Effector CD4-positive, alpha-beta T cell (primary cell): ENCODE measurements around the gene PIN1.

Source experiments
- DNase-seq: peaks from one replicate; pipeline ENCODE4 v3.0.0-alpha.2; 2020

The PIN1 gene

DNA sequence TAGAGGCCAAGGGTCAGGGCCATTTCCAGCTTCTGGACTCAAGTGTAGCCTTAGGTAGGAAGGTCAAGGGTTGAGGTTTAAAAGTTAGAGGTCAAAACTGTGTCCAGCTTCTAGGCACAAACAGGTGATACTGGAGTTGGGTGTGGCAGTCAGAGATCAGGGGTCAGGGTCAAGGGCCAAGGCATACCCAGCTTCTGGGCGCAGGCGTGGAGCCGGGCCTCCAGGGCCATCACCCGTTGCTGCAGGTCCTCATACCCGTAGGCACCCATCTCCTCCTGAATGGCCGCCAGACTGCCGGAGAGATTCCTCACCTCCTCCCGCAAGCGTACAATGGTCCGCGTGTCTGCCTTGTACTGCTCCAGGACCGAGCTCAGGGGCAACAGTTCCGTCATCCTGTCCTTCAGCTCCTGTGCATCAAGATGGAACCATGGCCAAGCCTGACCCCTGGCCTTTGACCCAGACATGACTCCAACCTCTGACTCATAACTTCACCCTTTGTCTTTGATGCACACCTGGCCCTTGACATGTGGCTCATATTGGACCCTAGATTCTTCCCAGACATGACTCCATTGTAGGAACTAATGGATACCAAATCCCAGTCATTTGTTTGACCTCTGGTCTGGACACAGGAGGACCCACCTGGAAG lies 22.1 kb downstream of the PIN1 start:
- DNase-seq, result no peak

DNA sequence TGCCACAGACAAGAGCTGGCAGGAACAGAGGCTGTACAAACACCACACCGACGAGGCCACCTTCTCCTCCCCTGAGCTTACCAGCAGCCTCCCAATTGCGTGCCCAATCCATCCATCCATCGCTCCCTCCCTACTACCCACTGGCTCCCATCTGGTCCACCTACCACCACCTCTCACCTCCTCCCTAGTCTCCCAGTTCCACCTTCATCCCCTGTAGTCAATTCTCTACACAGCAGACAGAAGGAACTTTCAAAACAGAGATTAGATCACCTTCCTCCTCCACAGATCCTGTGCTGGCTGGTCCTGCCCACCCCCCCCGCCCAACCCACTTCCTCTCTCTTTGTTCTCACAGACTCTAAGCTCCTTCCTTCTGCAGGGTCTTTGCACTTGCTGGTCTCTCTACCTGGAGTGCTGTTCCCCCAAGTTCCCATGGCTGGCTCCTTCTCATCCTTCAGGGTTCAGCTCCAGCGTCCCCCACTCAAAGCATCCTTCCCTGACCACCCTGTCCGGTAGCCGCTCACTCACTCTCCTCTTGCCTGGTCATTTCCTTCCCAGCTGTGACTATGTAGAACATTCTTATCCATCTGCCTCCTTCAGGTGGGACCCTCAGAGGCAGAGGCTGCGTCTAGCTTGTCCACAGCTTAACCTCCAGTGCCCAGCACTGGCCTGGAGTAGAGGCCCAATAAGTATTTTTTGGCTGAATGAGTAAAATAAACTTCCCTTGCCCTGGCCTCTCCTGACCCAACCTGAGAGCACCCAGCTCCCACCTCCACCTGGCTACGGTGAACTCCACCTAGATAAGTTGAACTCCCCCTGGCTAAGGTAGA lies 23.0 kb downstream of the PIN1 start:
- no peak for DNase-seq

GRCh38 chr19:9858766-9859165 lies 23.6 kb downstream of the PIN1 start:
- DNase-seq, result no peak

DNA sequence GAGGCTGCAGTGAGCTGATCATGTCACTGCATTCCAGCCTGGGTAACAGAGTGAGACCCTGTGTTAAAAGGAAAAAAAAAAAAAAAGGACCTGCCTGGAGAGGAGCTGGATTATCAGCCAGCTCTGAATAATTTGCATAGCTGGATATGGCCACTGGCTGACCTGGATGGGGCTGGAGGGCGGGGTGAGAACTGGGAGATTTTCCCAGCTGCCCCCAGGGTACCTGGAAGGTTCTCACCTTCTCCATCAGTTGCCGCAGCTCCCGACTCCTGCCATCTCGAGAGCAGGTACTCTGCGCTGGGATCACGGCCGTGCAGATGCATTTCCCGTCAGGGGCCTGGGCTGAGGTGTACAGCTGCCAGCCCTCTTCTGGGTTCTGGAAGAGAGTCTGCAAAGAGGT lies 25.3 kb downstream of the PIN1 start:
- no peak for DNase-seq

DNA sequence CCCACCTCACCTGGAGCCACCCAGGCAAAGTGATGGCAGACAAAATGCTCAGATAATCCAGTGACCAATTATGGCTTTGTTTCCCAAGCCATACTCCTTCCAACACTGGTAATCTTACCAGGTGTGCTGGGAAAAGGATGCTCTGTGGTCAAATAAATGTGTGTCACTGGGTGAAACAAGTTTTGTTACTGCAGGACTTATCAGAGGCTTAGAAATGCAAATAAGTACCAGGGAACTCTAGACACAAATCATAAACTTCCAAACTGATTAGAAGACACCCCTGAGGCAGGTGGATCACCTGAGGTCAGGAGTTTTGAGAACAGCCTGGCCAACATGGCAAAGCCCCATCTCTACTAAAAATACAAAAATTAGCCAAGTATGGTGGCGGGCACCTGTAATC lies 26.4 kb downstream of the PIN1 start:
- DNase-seq, result no peak

- DNase-seq, result no peak
Observed at GRCh38 chr19:9862938-9863337, 27.8 kb downstream of the PIN1 start.

DNA sequence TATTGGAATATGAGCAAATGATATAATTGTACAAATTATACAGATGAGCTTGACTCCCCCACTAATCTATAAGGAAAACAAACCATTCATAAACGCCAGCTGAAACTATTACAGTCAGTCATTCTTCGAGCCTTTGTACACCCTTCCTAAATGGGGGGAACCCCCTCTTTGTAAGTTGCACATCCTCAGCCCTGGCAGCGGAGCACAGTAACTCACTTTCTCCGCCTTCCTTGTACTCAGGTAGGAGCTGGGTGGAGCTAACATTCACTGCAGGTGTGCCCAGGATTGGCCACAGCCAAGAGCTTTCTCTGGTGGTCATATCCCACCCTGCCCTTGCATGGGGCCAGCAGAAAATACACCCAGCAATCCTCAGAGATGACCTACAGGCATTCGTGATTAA lies 28.6 kb downstream of the PIN1 start:
- DNase-seq, result no peak

GRCh38 chr19:9865732-9866501 lies 30.8 kb downstream of the PIN1 start:
- peak; percentile 23 for DNase-seq

- no peak for DNase-seq
Observed at GRCh38 chr19:9868983-9869617, 34.0 kb downstream of the PIN1 start.

DNA sequence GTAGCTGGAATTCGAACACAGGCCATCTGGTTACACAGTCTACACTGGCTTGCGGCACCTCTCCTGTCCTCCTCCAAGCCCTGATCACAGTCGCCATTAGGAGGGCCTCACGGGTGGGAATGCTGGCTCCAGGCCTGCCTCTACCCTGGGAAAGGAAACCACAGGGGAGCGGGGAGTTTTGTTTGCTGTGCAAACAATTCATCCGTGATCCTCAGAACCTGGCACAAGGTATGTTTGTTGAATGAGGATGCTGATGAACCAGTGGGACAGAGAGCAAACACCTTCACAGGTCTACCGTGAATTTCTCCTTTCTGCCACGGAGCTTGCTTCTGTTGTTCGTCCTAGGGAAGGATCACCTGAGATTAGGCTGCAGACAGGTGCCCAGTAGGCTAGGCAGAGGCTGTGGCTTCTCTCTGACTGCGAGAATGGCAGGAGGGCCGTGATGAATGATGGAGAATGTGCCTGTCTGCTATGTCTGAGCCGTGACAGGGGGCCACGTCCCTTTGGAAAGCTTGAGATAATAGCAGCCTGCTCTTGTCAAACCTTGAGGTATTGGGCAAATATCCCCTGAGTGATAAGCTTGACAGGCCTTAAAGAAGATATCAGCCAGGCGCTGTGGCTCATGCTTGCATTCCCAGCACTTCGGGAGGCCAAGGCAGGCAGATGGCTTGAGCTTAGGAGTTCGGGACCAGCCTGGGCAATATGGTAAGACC lies 36.7 kb downstream of the PIN1 start:
- DNase-seq, result no peak

- DNase-seq, result no peak
Observed at GRCh38 chr19:9872618-9873242, 37.6 kb downstream of the PIN1 start.

DNA sequence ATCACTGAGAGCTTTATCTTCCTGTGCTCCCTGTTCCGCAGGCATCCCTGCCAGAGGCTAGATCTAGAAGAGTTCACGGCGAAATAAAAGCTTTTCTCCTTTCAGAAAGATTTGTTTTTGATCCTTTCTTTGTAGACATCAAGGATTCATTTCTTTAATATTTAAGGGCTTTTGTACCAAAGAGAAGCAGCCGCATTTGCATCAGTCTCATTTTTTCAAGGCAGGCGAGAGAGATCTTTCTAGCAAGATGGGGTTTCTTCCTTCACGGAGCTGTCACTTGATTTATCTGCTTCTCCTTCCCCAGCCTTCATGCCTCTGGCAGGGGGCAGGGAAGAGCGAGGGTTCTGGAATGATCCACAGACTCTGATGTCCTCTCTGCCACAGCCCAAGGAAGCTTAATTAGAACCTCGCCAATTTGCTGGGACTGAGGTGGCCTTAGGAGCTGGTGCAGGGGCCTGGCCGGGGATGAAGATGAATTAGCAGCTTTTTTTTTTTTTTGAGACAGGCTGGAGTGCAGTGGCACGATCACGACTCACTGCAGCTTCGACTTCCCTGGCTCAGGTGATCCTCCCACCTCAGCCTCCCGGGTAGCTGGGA lies 40.0 kb downstream of the PIN1 start:
- no peak for DNase-seq

GRCh38 chr19:9875796-9876195 lies 40.7 kb downstream of the PIN1 start:
- DNase-seq, result no peak

DNA sequence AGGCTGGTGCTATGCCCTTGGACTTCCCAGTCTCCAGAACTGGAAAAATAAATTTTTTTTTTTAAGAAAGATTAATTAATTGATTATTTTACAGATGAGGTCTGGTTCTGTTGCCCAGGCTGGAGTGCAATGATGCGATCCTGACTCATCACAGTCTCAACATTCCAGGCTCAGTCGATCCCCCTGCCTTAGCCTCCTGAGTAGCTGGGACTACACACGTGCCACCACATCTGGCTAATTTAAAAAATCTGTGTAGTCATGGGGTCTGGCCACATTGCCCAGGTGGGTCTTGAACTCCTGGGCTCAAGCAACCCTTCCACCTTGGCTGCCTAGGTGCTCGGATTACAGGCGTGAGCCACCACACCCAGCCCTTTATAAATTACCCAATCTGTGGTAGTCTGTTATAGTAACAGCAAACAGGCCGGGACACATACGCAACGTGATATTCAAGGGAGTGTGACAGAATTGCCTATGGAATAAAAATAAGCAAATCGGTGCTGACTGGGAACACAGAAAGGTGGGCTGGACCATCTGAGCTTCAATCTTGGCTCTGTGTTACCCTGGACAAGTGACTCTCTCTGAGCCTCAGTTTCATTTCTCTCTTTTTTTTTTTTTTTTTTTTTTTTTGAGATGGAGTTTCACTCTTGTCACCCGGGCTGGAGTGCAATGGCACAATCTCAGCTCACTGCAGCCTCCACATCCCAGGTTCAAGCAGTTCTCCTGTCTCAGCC lies 42.8 kb downstream of the PIN1 start:
- DNase-seq, result no peak

DNA sequence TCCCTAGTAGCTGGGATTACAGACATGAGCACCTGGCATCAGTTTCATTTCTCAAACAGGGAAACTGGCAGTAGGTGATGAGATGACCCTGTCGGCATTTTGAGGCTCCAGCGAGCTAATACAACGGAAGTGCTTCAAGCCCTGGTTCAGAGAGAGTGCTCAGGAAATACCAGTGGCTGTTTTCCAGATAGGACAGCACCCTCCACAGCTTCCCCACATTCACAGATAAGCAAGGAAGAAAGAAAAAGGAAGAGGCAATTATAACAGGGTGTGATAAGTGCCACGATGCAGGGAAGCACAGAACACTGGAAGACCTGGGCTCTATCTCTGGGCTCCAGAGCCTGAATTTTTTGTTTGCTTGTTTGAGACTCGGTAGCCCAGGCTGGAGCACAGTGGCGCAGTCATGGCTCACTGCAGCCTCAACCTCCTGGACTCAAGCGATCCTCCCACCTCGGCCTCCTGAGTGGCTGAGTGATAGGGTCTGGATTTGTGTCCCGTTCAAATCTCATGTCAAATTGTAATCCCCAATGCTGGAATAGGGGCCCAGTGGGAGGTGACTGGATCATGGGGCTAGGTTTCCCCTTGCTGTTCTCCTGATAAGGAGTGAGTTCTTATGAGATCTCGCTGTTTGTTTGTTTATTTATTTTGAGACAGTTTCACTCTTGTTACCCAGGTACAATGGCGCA lies 43.5 kb downstream of the PIN1 start:
- no peak for DNase-seq

- DNase-seq, result no peak
Observed at GRCh38 chr19:9881720-9882119, 46.6 kb downstream of the PIN1 start.

- no peak for DNase-seq
Observed at GRCh38 chr19:9883231-9883758, 48.2 kb downstream of the PIN1 start.

GRCh38 chr19:9883764-9884163 lies 48.6 kb downstream of the PIN1 start:
- no peak for DNase-seq

DNA sequence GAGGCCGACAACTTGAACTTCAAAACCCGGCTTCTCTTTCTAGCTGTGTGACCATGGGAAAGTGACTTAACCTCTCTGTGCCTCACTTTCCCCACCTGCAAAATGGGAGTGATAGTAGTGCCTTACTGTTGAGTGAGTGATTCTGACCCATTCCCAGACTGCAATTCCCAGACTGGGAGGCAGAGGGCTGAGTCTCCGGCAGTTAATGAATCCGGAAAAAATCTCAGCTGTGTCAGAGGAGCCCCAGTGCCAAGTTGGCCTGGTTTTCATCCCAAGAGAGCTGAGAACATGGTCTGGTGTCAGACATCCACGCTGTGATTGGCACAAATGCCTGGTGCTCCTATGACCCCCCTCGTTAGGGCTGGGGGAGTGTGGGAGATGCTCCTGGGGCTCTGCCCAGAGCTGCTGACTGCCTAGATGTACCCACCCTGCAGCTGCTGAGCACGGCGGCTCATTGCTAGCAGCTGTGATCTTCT lies 50.0 kb downstream of the PIN1 start:
- no peak for DNase-seq
